ENCODE results near the gene EIF2B4. TPM values are rescaled to one million over a fixed set of nuclear protein-coding genes. Genes with fewer than 3 reads are reported as not detected.
"Not testable (repeated sequence)": the region's sequence is repeated elsewhere in the genome, so short reads cannot be mapped to it uniquely, and the experiment has no call there.

Gene EIF2B4
- total and polyA plus RNA-seq, 4 donors, result 19.6 to 55.4 (median 37.3) TPM

- DNase-seq, result no peak
- Histone ChIP-seq H3K36me3 (ENCODE audit: control insufficient read depth in 4 of 4, insufficient read depth in 4 of 4, low read length in 4 of 4) (peaks cover 0 to 9% (median 1%) of the 10 kb centered on the region in 4 donors), H3K4me1 (ENCODE audit: control insufficient read depth in 5 of 5, insufficient read depth in 5 of 5, low read length in 5 of 5) (peaks cover 0 to 23% (median 12%) of the 10 kb centered on the region in 5 donors), H3K4me3 (no peak overlapping the region), H3K27me3 (ENCODE audit: control insufficient read depth in 3 of 3, insufficient read depth in 3 of 3, low read length in 2 of 3) (no peaks in the 10 kb centered on the region), H3K9me3 (ENCODE audit: control insufficient read depth in 4 of 4, insufficient read depth in 3 of 4, low read length in 3 of 4) (no peaks in the 10 kb centered on the region), H3K9ac (ENCODE audit: insufficient read depth in 1 of 2, low read length in 2 of 2) (no peak overlapping the region), H3K27ac (ENCODE audit: low read depth in 1 of 2, low read length in 1 of 2) (peak overlapping the region; percentile 60 to 91)
- ATAC-seq (ENCODE audit: insufficient read depth, low FRiP score), result peak; percentile 68
- no peak for TF ChIP-seq CTCF (IDR thresholded peaks at IDR 0.05; ENCODE audit: control extremely low read depth, extremely low read depth)
- 62 to 80% methylated on average over 8 of the region's 8 CpGs for WGBS, 2 donors
Measured at GRCh38 chr2:27320958-27321543, 49.1 kb downstream of the EIF2B4 start.

- 94 to 96% methylated on average over 15 of the region's 15 CpGs for WGBS, 2 donors
- H3K27me3 ChIP-seq (ENCODE audit: control insufficient read depth in 3 of 3, insufficient read depth in 3 of 3, low read length in 2 of 3); ATAC-seq (ENCODE audit: insufficient read depth, low FRiP score); H3K9ac ChIP-seq (ENCODE audit: insufficient read depth in 1 of 2, low read length in 2 of 2); H3K27ac ChIP-seq (ENCODE audit: low read depth in 1 of 2, low read length in 1 of 2); DNase-seq; H3K4me3 ChIP-seq; H3K9me3 ChIP-seq (ENCODE audit: control insufficient read depth in 4 of 4, insufficient read depth in 3 of 4, low read length in 3 of 4): not testable (repeated sequence)
- Histone ChIP-seq H3K36me3 (ENCODE audit: control insufficient read depth in 4 of 4, insufficient read depth in 4 of 4, low read length in 4 of 4) (peaks cover 0 to 11% (median 0%) of the 10 kb centered on the region in 4 donors), H3K4me1 (ENCODE audit: control insufficient read depth in 5 of 5, insufficient read depth in 5 of 5, low read length in 5 of 5) (peaks cover 0 to 23% (median 12%) of the 10 kb centered on the region in 5 donors)
Measured at GRCh38 chr2:27319839-27320238, 50.3 kb downstream of the EIF2B4 start.

GRCh38 chr2:27316655-27317412 lies 53.3 kb downstream of the EIF2B4 start:
- TF ChIP-seq CTCF (IDR thresholded peaks at IDR 0.05; ENCODE audit: control extremely low read depth, extremely low read depth), result no peak
- no peak for ATAC-seq (ENCODE audit: insufficient read depth, low FRiP score)

GRCh38 chr2:27315122-27315521 lies 55.0 kb downstream of the EIF2B4 start:
- 83 to 88% methylated on average over 8 of the region's 8 CpGs for whole genome bisulfite sequencing, 2 donors
- no peak overlapping the region for H3K27ac ChIP-seq (ENCODE audit: low read depth in 1 of 2, low read length in 1 of 2)
- ATAC-seq (ENCODE audit: insufficient read depth, low FRiP score), result no peak
- TF ChIP-seq CTCF (IDR thresholded peaks at IDR 0.05; ENCODE audit: control extremely low read depth, extremely low read depth), result no peak
- no peak overlapping the region for H3K9ac ChIP-seq (ENCODE audit: insufficient read depth in 1 of 2, low read length in 2 of 2)
- no peaks in the 10 kb centered on the region for H3K9me3 ChIP-seq (ENCODE audit: control insufficient read depth in 4 of 4, insufficient read depth in 3 of 4, low read length in 3 of 4)
- peaks cover 0 to 3% (median 0%) of the 10 kb centered on the region in 5 donors for H3K4me1 ChIP-seq (ENCODE audit: control insufficient read depth in 5 of 5, insufficient read depth in 5 of 5, low read length in 5 of 5)
- no peaks in the 10 kb centered on the region for H3K27me3 ChIP-seq (ENCODE audit: control insufficient read depth in 3 of 3, insufficient read depth in 3 of 3, low read length in 2 of 3)
- peaks cover 0 to 20% (median 7%) of the 10 kb centered on the region in 4 donors for H3K36me3 ChIP-seq (ENCODE audit: control insufficient read depth in 4 of 4, insufficient read depth in 4 of 4, low read length in 4 of 4)
- no peak for DNase-seq
- no peak overlapping the region for H3K4me3 ChIP-seq

More at GRCh38 chr2:27316655-27317412, 53.3 kb downstream of the EIF2B4 start:
- 66 to 70% methylated on average over 12 of the region's 12 CpGs for WGBS, 2 donors
- H3K4me1 ChIP-seq (ENCODE audit: control insufficient read depth in 5 of 5, insufficient read depth in 5 of 5, low read length in 5 of 5), result peaks cover 0 to 9% (median 3%) of the 10 kb centered on the region in 5 donors
- H3K9ac ChIP-seq (ENCODE audit: insufficient read depth in 1 of 2, low read length in 2 of 2), result no peak overlapping the region
- no peak overlapping the region for H3K4me3 ChIP-seq
- DNase-seq, result peak; percentile 12 to 47 (median 44)
- peaks cover 0 to 16% (median 1%) of the 10 kb centered on the region in 4 donors for H3K36me3 ChIP-seq (ENCODE audit: control insufficient read depth in 4 of 4, insufficient read depth in 4 of 4, low read length in 4 of 4)
- no peaks in the 10 kb centered on the region for H3K9me3 ChIP-seq (ENCODE audit: control insufficient read depth in 4 of 4, insufficient read depth in 3 of 4, low read length in 3 of 4)
- no peaks in the 10 kb centered on the region for H3K27me3 ChIP-seq (ENCODE audit: control insufficient read depth in 3 of 3, insufficient read depth in 3 of 3, low read length in 2 of 3)
- H3K27ac ChIP-seq (ENCODE audit: low read depth in 1 of 2, low read length in 1 of 2), result no peak overlapping the region
